Endothelial cell of umbilical vein (primary cell): ENCODE data around the gene OR8H1. TPM values are rescaled to one million over a fixed set of nuclear protein-coding genes. Genes with fewer than 3 reads are reported as not detected.

Experiments
- BruUV-seq: library from RNA; stranded (reverse); fragments of 400-500 nt; replicated peaks from 2 replicates; lab custom pipeline; 2021; lab: Mats Ljungman, UMichigan
- CTCF ChIA-PET: fragments of 300-600, 350-600 bp; sonication (Branson Sonifier 250); formaldehyde crosslinking; loops from one replicate; lab custom pipeline; 2021; ENCODE audit warnings: antibody characterized with exemption, inconsistent platforms; lab: Charles Lee
- POLR2A ChIA-PET: fragments of 300-600, 350-600 bp; sonication (Branson Sonifier 250); formaldehyde crosslinking; loops from one replicate; lab custom pipeline; 2021; ENCODE audit warnings: antibody characterized with exemption, inconsistent platforms; lab: Charles Lee
- DNase-seq: peaks from one replicate; pipeline ENCODE4 v3.0.0-alpha.2; 2011; ENCODE audit warnings: low read depth, low spot score
- FAIRE-seq: peaks from 2 replicates; lab custom pipeline; 2011; peaks lifted over from hg19 to GRCh38; lab: Jason Lieb, UNC
- H2AFZ ChIP-seq: 2 replicates; pipeline ENCODE4 v1.6.0; 2012; ENCODE audit warnings: low read depth, low read length, control low read depth, inconsistent platforms
- H3K27ac ChIP-seq: 2 replicates; pipeline ENCODE4 v1.5.1; 2011; ENCODE audit warnings: low read depth, mild to moderate bottlenecking, control low read depth, low read length, moderate library complexity; ENCODE audit not compliant: insufficient read depth
- H3K27me3 ChIP-seq, 2 experiments: 2 replicates each; pipeline versions ENCODE4 v1.6.0 to v1.6.1; 2011; ENCODE audit warnings: low read length in 2 of 2, mixed read lengths in 1 of 2; ENCODE audit not compliant: control insufficient read depth in 2 of 2, insufficient read depth in 2 of 2
- H3K36me3 ChIP-seq, 2 experiments: 2 replicates in 1 of 2; 3 replicates in 1 of 2; pipeline ENCODE4 v1.5.1; 2011; ENCODE audit warnings: low read length in 2 of 2, mild to moderate bottlenecking in 1 of 2, moderate library complexity in 1 of 2; ENCODE audit not compliant: control insufficient read depth in 2 of 2, insufficient read depth in 2 of 2; ENCODE audit errors: extremely low read depth in 1 of 2
- H3K4me1 ChIP-seq: 3 replicates; pipeline ENCODE4 v1.5.1; 2011; ENCODE audit warnings: mild to moderate bottlenecking, low read length; ENCODE audit not compliant: control insufficient read depth, insufficient read depth; ENCODE audit errors: extremely low read depth
- H3K4me2 ChIP-seq: 2 replicates; pipeline ENCODE4 v1.6.1; 2011; ENCODE audit warnings: low read length, control low read depth, mixed read lengths; ENCODE audit not compliant: insufficient read depth
- H3K4me3 ChIP-seq, 3 experiments: fragments of 200-600 bp in 1 of 3; sonication (generic), shearing (Covaris generic) in 1 of 3; replicated peaks in 1 of 3; 2 replicates each; pipeline ENCODE4 v1.5.1; 2011 to 2016; ENCODE audit warnings: control low read depth in 3 of 3, low read length in 3 of 3, mild to moderate bottlenecking in 2 of 3, inconsistent platforms in 1 of 3, low read depth in 1 of 3, moderate library complexity in 1 of 3; ENCODE audit not compliant: insufficient read depth in 1 of 3
- H3K79me2 ChIP-seq: 2 replicates; pipeline ENCODE4 v1.6.0; 2012; ENCODE audit warnings: low read length, inconsistent platforms; ENCODE audit not compliant: control insufficient read depth, insufficient read depth
- H3K9ac ChIP-seq: replicated peaks from 2 replicates; pipeline ENCODE3; 2011; ENCODE audit warnings: low read length, control low read depth; ENCODE audit not compliant: insufficient read depth; ENCODE audit errors: extremely low read depth
- H3K9me1 ChIP-seq: replicated peaks from 3 replicates; pipeline ENCODE4 v1.6.0; 2011; ENCODE audit warnings: mild to moderate bottlenecking, low read length; ENCODE audit not compliant: control insufficient read depth, insufficient read depth; ENCODE audit errors: extremely low read depth
- H3K9me3 ChIP-seq: replicated peaks from 2 replicates; pipeline ENCODE4 v1.5.1; 2012; ENCODE audit warnings: low read length, inconsistent platforms; ENCODE audit not compliant: control insufficient read depth, insufficient read depth
- H4K20me1 ChIP-seq: replicated peaks from 2 replicates; pipeline ENCODE3; 2011; ENCODE audit warnings: mild to moderate bottlenecking, low read length; ENCODE audit not compliant: control insufficient read depth, insufficient read depth; ENCODE audit errors: extremely low read depth
- EZH2 ChIP-seq: IDR thresholded peaks from 2 replicates; pipeline ENCODE4 v1.6.1; 2012; ENCODE audit warnings: borderline replicate concordance, low read depth, mild to moderate bottlenecking, moderate library complexity, low read length, inconsistent platforms; ENCODE audit not compliant: severe bottlenecking
- FOS ChIP-seq: IDR thresholded peaks from 2 replicates; pipeline ENCODE4 v1.6.1; 2011; ENCODE audit warnings: mild to moderate bottlenecking, low read length, moderate library complexity, borderline replicate concordance; ENCODE audit not compliant: insufficient read depth
- GATA2 ChIP-seq: IDR thresholded peaks from 2 replicates; pipeline ENCODE4 v1.7.0; 2011; ENCODE audit warnings: low read depth, mild to moderate bottlenecking, moderate library complexity, mixed read lengths, low read length; ENCODE audit not compliant: insufficient read length, insufficient read depth
- JUN ChIP-seq: IDR thresholded peaks from 2 replicates; pipeline ENCODE4 v1.6.1; 2011; ENCODE audit warnings: borderline replicate concordance, low read depth; ENCODE audit not compliant: insufficient read length, insufficient read depth
- MYC ChIP-seq: IDR thresholded peaks from one replicate; pipeline ENCODE4 v1.6.1; 2011; ENCODE audit warnings: mild to moderate bottlenecking, low read depth, low read length
- dilution Hi-C: fragments of 300-500 bp; cut with MboI; formaldehyde crosslinking; loops from one replicate; pipeline ENCODE4 v1.15.0; 2019; ENCODE audit warnings: low sequenced_read_pairs; ENCODE audit not compliant: extremely low pct_ligation_motif_present
- intact Hi-C: fragments of 100-400 bp; cut with micrococcal nuclease; formaldehyde crosslinking; loops from one replicate; pipeline ENCODE4 v1.10.0; 2022
- polyA plus RNA-seq, 4 experiments: library from polyadenylated mRNA; depleted of rRNA in 3 of 4; stranded (reverse) in 3 of 4; unstranded in 1 of 4; fragments of >200 nt; gene quantifications; 2 replicates each; pipeline versions ENCODE4 v1.2.1 to v1.2.3, GENCODE V29; 2011 to 2012; ENCODE audit warnings: missing spikeins in 1 of 4
- total RNA-seq: library from RNA; stranded (reverse); gene quantifications from 2 replicates; pipeline ENCODE4 v1.2.3, GENCODE V29; 2021
- TF ChIP-seq, protein P1 (sequence below), 2 donors: IDR thresholded peaks; 1 replicate in 1 of 2; 2 replicates in 1 of 2; pipeline ENCODE4 v1.5.1; 2011; ENCODE audit warnings: low read length in 2 of 2, mild to moderate bottlenecking in 2 of 2, moderate library complexity in 2 of 2, control low read depth in 1 of 2, inconsistent platforms in 1 of 2, low read depth in 1 of 2; ENCODE audit not compliant: insufficient read depth in 1 of 2; ENCODE audit errors: extremely low read depth in 1 of 2
- TF ChIP-seq, protein P2 (sequence below): IDR thresholded peaks from 2 replicates; pipeline ENCODE4 v1.6.1; 2011; ENCODE audit not compliant: insufficient read depth, insufficient read length

Gene OR8H1
- total and polyA plus RNA-seq, 2 donors (not counting 3 experiments of a cell fraction or from before 2014, with no cell fraction given) = not detected

DNA sequence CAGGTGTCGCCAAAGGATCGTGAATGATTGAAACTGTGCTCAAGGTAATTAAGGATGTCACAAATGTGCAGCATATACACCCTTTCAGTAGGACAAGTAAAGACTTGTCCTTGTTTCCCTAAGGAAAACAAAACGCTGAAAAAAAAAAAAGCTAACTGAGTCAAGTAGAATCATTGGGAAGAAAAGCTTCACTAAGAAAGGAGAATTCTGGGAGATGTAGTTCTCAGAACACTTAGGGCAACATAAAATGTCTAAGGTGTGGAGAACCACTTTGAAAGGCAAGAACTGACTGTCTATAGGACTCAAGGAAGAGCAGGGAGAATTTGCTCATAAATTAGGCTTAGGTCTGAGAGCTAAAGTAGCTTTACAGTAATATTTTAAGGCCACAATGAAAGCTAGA lies 21.0 kb downstream of the OR8H1 start:
- Histone ChIP-seq H3K27ac (no peak overlapping the region), H3K9me3 (no peaks in the 10 kb centered on the region), H3K36me3 (no peaks in the 10 kb centered on the region), H2AFZ (no peak overlapping the region), H3K4me1 (no peaks in the 10 kb centered on the region), H4K20me1 (no peaks in the 10 kb centered on the region), H3K9me1 (no peaks in the 10 kb centered on the region), H3K9ac (no peak overlapping the region), H3K79me2 (no peaks in the 10 kb centered on the region), H3K27me3 (no peaks in the 10 kb centered on the region), H3K4me3 (no peak overlapping the region), H3K4me2 (no peak overlapping the region)
- DNase-seq = no peak
- intact Hi-C loops (no loop called here), dilution Hi-C loops (no loop called here)
- ChIA-PET CTCF (no interaction called here), POLR2A (no interaction called here)
- BruUV-seq = no TSS peak
- no peak for FAIRE-seq
- TF ChIP-seq EZH2 (no peak), JUN (no peak), FOS (no peak), GATA2 (no peak), MYC (no peak)
- TF ChIP-seq, protein P1, sequence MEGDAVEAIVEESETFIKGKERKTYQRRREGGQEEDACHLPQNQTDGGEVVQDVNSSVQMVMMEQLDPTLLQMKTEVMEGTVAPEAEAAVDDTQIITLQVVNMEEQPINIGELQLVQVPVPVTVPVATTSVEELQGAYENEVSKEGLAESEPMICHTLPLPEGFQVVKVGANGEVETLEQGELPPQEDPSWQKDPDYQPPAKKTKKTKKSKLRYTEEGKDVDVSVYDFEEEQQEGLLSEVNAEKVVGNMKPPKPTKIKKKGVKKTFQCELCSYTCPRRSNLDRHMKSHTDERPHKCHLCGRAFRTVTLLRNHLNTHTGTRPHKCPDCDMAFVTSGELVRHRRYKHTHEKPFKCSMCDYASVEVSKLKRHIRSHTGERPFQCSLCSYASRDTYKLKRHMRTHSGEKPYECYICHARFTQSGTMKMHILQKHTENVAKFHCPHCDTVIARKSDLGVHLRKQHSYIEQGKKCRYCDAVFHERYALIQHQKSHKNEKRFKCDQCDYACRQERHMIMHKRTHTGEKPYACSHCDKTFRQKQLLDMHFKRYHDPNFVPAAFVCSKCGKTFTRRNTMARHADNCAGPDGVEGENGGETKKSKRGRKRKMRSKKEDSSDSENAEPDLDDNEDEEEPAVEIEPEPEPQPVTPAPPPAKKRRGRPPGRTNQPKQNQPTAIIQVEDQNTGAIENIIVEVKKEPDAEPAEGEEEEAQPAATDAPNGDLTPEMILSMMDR (IDR thresholded peaks at IDR 0.05; ENCODE audit: extremely low read depth in 1 of 2, insufficient read depth in 1 of 2, low read depth in 1 of 2, low read length in 2 of 2) = no peak
- TF ChIP-seq, protein P2, sequence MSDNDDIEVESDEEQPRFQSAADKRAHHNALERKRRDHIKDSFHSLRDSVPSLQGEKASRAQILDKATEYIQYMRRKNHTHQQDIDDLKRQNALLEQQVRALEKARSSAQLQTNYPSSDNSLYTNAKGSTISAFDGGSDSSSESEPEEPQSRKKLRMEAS = no peak
